GM03348 (cell line): ENCODE data around the gene RAB4A.

Source experiments
- DNase-seq: peaks from one replicate; pipeline ENCODE4 v3.0.0; 2012; ENCODE audit warnings: low spot score

RAB4A gene, protein sequence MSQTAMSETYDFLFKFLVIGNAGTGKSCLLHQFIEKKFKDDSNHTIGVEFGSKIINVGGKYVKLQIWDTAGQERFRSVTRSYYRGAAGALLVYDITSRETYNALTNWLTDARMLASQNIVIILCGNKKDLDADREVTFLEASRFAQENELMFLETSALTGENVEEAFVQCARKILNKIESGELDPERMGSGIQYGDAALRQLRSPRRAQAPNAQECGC

DNA sequence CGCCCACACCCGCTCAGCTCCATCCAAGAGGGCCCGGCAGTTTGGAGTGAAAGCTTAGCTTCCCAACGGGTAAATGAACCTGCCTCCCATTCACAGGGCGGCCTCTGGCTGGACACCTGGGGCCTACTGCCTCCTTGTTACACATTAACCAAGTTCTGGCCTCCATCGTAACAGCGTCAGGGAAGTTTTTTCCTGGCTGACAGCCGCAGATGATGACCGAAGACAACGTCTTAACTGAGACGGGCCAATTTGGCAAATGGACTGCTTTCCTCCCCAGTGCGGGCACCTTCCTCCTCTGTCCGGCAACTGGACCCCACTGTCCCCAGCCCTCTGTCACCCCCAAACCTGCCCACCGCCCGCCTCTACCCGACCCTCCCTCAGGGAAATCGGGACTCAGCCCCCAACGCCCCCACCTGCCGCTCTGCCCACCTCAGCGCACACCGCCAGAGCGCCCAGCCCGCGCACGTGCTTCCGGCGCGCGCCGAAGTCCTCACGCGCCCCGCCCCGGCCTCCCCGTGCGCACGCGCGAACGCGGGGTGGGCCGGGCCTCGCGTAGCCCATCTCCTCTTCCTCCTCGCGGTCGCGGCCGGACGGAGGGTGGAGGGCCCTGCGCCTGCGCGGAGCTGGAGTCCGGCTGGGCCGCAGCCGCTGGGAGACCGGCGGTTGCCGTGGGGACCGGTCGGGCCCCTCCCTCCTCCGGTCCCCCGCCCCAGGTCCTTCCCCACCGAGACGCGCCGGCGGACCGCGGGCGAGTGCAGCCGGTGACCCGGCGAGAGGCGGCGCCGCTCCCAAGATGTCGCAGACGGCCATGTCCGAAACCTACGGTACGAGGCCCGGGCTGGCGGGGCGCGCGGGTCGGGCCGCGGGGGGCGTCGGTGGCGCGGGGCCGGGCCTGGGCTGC, at the start of gene RAB4A:
Gene RAB4A, plus strand, starts transcription at position 565 of the 901 bp plus-strand sequence. Its CDS starts 229 bp downstream, at position 794.
- peak; percentile 99 for DNase-seq

DNA sequence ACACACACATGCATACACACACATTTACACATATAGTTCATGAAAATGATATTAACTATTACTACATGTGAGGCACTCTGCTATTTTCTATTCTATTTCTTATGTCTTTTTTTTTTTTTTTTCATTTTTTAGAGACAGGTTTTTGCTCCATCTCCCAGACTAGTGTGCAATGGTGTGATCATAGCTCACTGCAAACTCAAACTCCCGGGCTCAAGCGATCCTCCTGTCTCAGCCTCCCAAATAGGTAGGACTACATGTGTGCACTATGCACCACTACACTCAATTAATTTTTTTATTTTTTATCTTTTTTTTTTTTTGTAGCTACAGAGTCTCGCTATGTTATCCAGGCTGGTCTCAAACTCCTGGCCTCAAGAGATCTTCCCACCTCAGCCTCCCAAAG, 48.8 kb upstream of the RAB4A start:
- DNase-seq: no peak

GRCh38 chr1:229223498-229223897, 47.4 kb upstream of the RAB4A start:
- no peak for DNase-seq

DNA sequence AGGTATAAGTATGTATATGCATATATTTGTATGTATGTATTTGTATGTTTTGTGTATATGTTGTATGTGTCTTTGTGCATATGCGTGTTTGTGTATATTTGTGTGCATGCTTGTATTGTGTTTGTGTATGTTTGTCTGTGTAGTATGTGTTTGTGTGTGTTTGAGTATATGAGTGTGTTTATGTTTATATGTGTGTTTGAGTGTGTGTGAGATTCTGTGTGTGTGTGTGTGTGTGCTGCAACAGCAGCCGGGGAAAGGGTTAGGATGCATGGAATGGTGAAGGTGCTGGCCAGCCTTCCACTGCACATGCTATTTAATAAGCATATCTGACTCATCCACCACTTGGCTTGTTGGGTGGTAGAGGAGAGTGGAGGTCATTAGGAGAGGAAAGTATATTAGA, 46.6 kb upstream of the RAB4A start:
- peak; percentile 40 for DNase-seq

GRCh38 chr1:229225331-229225782, 45.6 kb upstream of the RAB4A start:
- no peak for DNase-seq

- DNase-seq: no peak
These were observed 44.1 kb upstream of the RAB4A start for GRCh38 chr1:229226796-229227195.

GRCh38 chr1:229227298-229227919, 43.5 kb upstream of the RAB4A start:
- DNase-seq: peak; percentile 88

DNA sequence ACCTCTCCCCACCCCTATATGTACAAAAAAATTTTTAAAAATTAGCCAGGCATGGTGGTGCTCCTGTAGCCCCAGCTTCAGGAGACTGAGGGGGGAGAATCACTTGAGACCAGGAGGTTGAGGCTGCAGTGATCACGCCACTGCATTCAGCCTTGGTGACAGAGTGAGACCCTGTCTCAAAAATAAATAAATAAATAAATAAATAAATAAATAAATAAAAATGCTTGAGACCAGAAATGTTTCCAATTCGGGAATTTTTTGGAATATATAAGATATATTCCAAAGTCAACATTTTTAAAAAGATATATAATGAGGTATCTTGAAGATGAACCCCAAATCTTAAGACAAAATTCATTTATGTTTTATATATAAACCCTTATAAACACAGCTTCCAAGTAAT, 42.4 kb upstream of the RAB4A start:
- DNase-seq: no peak

GRCh38 chr1:229229137-229229720, 41.7 kb upstream of the RAB4A start:
- no peak for DNase-seq

- DNase-seq: peak; percentile 24
These were observed 41.2 kb upstream of the RAB4A start for GRCh38 chr1:229229721-229230139.

DNA sequence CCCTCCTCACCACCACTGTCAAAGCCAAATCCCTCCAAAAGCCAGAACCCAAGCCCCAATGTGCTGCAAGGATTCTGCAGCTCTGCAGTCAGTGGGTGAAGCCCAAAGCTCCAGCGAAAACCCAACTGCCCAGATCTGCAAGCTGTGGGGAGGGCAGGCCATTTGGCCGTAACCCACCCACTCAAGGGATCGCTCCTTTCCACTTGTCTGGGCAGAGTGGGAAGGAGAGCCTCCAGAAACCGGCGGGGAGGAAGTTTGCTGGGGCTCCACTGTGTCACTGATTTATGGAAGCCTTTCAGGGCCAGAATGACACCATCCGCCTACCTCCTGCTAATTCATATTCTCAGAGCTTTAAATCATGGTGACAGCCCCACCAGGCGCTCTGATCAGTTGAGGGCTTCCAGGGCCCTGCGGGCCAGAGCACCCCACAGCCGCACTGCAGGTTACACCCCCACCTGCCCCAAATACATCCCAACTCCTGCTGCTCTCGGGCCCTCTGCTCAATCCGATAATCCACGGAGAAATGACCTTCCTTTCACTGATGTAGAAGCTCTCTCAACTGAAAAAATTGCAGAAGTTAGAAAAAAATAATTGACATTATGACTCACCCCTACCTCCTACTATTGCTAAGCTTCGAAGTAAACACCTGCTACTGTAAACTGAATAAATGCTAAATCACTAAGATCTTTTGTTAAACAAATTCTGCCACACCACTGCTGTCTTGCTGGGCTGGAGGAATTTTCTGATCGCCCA, 40.6 kb upstream of the RAB4A start:
- no peak for DNase-seq

- DNase-seq: no peak
These were observed 39.8 kb upstream of the RAB4A start for GRCh38 chr1:229230893-229231753.

- no peak for DNase-seq
These were observed 39.2 kb upstream of the RAB4A start for GRCh38 chr1:229231754-229232119.

- DNase-seq: no peak
These were observed 35.9 kb upstream of the RAB4A start for GRCh38 chr1:229234870-229235472.

GRCh38 chr1:229237320-229237719, 33.6 kb upstream of the RAB4A start:
- DNase-seq: no peak

GRCh38 chr1:229238231-229238630, 32.7 kb upstream of the RAB4A start:
- no peak for DNase-seq

GRCh38 chr1:229238674-229239415, 32.1 kb upstream of the RAB4A start:
- peak; percentile 75 for DNase-seq

DNA sequence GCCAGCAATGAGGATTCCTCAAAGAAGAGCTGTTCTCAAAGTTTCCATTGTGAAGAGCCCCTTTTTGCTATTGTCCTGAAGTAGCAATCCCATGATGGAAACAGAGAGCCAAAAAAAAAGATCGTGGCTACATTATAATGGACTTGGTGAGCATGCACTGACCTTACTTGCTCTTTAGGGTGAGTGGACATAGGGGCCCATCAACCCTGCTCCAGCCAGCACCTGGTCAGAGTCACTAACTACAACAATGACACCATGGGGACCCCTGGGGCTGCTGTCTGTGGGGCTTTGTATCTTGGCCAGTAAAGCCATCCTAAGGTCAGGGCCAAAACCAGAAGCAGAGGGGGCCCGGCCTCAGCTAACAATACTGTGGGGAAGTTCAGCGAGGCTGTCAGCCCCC, 30.4 kb upstream of the RAB4A start:
- DNase-seq: no peak

- no peak for DNase-seq
These were observed 29.5 kb upstream of the RAB4A start for GRCh38 chr1:229241390-229241789.

DNA sequence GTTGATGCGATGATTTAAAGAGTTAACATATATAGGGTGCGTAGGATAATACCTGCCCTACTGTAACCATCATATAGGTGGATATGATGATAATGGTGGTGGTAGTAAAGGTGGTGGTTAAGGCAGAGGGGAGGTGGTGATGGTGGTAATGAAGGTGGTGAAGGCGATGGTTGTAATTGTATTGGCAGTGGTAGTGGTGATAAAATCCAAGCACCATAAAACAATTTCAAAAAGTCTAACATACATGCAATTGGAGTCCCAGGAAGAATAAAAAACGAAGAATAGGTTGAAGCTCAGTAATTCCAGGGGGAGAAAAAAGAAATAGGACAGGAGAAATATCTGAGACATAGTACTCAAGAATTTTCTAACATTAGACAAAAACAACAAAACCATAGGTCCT, 27.3 kb upstream of the RAB4A start:
- no peak for DNase-seq
